H9 (cell line): Measurements from ENCODE around the gene RC3H1. TPM values are rescaled to one million over a fixed set of nuclear protein-coding genes. Genes with fewer than 3 reads are reported as not detected.

Experiments
- DNase-seq: peaks from one replicate; pipeline ENCODE4 v3.0.0-alpha.2; 2017
- H2AFZ ChIP-seq: one replicate; pipeline ENCODE4 v1.6.1; 2013; ENCODE audit warnings: mild to moderate bottlenecking, low read length, control low read depth, moderate library complexity
- H2AK5ac ChIP-seq: 2 replicates; pipeline ENCODE4 v1.6.1; 2013; ENCODE audit warnings: low read length, control low read depth, mixed read lengths; ENCODE audit not compliant: insufficient read length
- H2BK120ac ChIP-seq: one replicate; pipeline ENCODE4 v1.6.1; 2013; ENCODE audit warnings: low read depth, mild to moderate bottlenecking, low read length, control low read depth, inconsistent platforms; ENCODE audit not compliant: poor library complexity, severe bottlenecking
- H2BK12ac ChIP-seq: 2 replicates; pipeline ENCODE4 v1.6.1; 2013; ENCODE audit warnings: low read length, control low read depth, mixed read lengths, low read depth; ENCODE audit not compliant: insufficient read length
- H2BK15ac ChIP-seq: 2 replicates; pipeline ENCODE4 v1.6.1; 2013; ENCODE audit warnings: low read depth, low read length, control low read depth
- H2BK20ac ChIP-seq: one replicate; pipeline ENCODE4 v1.6.1; 2013; ENCODE audit warnings: low read depth, mild to moderate bottlenecking, low read length, control low read depth, inconsistent platforms; ENCODE audit not compliant: poor library complexity, severe bottlenecking
- H2BK5ac ChIP-seq: 2 replicates; pipeline ENCODE4 v1.6.1; 2013; ENCODE audit warnings: low read length, control low read depth, mixed read lengths; ENCODE audit not compliant: insufficient read length
- H3K14ac ChIP-seq: 2 replicates; pipeline ENCODE4 v1.6.1; 2013; ENCODE audit warnings: low read length, control low read depth; ENCODE audit not compliant: insufficient read depth
- H3K18ac ChIP-seq: 2 replicates; pipeline ENCODE4 v1.6.1; 2013; ENCODE audit warnings: low read depth, mild to moderate bottlenecking, mixed read lengths, low read length, control low read depth; ENCODE audit not compliant: insufficient read length
- H3K23ac ChIP-seq: 2 replicates; pipeline ENCODE4 v1.6.1; 2013; ENCODE audit warnings: low read length, control low read depth, mixed read lengths, low read depth; ENCODE audit not compliant: insufficient read length
- H3K23me2 ChIP-seq: 2 replicates; pipeline ENCODE4 v1.6.1; 2013; ENCODE audit warnings: low read depth, mild to moderate bottlenecking, mixed read lengths, low read length, control low read depth; ENCODE audit not compliant: insufficient read length, poor library complexity, severe bottlenecking
- H3K27ac ChIP-seq: 2 replicates; pipeline ENCODE4 v1.5.1; 2013; ENCODE audit warnings: low read length, control low read depth, mixed read lengths, low read depth; ENCODE audit not compliant: insufficient read length
- H3K27me3 ChIP-seq: 2 replicates; pipeline ENCODE4 v1.6.1; 2013; ENCODE audit warnings: low read length, control low read depth, inconsistent platforms; ENCODE audit not compliant: insufficient read depth
- H3K4ac ChIP-seq: 2 replicates; pipeline ENCODE4 v1.6.1; 2013; ENCODE audit warnings: low read depth, mild to moderate bottlenecking, control low read depth, inconsistent platforms, low read length, moderate library complexity
- H3K4me1 ChIP-seq: 2 replicates; pipeline ENCODE4 v1.6.1; 2013; ENCODE audit warnings: low read length, control low read depth, inconsistent platforms; ENCODE audit not compliant: insufficient read depth
- H3K4me2 ChIP-seq: 2 replicates; pipeline ENCODE4 v1.6.1; 2013; ENCODE audit warnings: low read length, control low read depth, mixed read lengths; ENCODE audit not compliant: insufficient read length, insufficient read depth
- H3K56ac ChIP-seq: 2 replicates; pipeline ENCODE4 v1.6.1; 2013; ENCODE audit warnings: low read depth, mild to moderate bottlenecking, mixed read lengths, low read length, control low read depth; ENCODE audit not compliant: insufficient read length
- H3K79me1 ChIP-seq: 2 replicates; pipeline ENCODE4 v1.6.1; 2013; ENCODE audit warnings: low read depth, mild to moderate bottlenecking, moderate library complexity, low read length, control low read depth, inconsistent platforms; ENCODE audit not compliant: insufficient read depth, poor library complexity, severe bottlenecking
- H3K79me2 ChIP-seq: 2 replicates; pipeline ENCODE4 v1.6.1; 2013; ENCODE audit warnings: low read length, control low read depth, inconsistent platforms; ENCODE audit not compliant: insufficient read depth
- H3K9ac ChIP-seq: 2 replicates; pipeline ENCODE4 v1.6.1; 2013; ENCODE audit warnings: low read length, control low read depth, mixed read lengths; ENCODE audit not compliant: insufficient read length; ENCODE audit errors: extremely low read depth
- H3K9me3 ChIP-seq: one replicate; pipeline ENCODE4 v1.6.1; 2013; ENCODE audit warnings: low read depth, low read length, inconsistent platforms; ENCODE audit not compliant: control insufficient read depth
- H3T11ph ChIP-seq: one replicate; pipeline ENCODE4 v1.6.1; 2013; ENCODE audit warnings: mild to moderate bottlenecking, low read length, control low read depth, inconsistent platforms
- H4K20me1 ChIP-seq: one replicate; pipeline ENCODE4 v1.6.1; 2013; ENCODE audit not compliant: control insufficient read depth, insufficient read length, insufficient read depth
- H4K5ac ChIP-seq: 2 replicates; pipeline ENCODE4 v1.6.1; 2013; ENCODE audit warnings: low read depth, mild to moderate bottlenecking, mixed read lengths, low read length, control low read depth; ENCODE audit not compliant: insufficient read length
- H4K8ac ChIP-seq: replicated peaks from 2 replicates; pipeline ENCODE4 v1.6.1; 2013; ENCODE audit warnings: low read length, control low read depth, mixed read lengths, low read depth; ENCODE audit not compliant: insufficient read length
- H4K91ac ChIP-seq: 2 replicates; pipeline ENCODE4 v1.6.1; 2013; ENCODE audit warnings: low read depth, mild to moderate bottlenecking, moderate library complexity, mixed read lengths, low read length, control low read depth; ENCODE audit not compliant: insufficient read length
- H3K27ac Mint-ChIP-seq, 3 experiments: 2 replicates in 2 of 3; 3 replicates in 1 of 3; pipeline ENCODE4 v1.8.0; 2020 to 2021; ENCODE audit warnings: mixed read lengths in 3 of 3, mild to moderate bottlenecking in 1 of 3, moderate library complexity in 1 of 3
- H3K27me3 Mint-ChIP-seq: 2 replicates; pipeline ENCODE4 v1.8.0; 2021; ENCODE audit warnings: low read depth, mild to moderate bottlenecking, moderate library complexity, mixed read lengths
- H3K36me3 Mint-ChIP-seq, 3 experiments: 2 replicates in 2 of 3; 3 replicates in 1 of 3; pipeline ENCODE4 v1.8.0; 2020 to 2021; ENCODE audit warnings: low read depth in 3 of 3, mixed read lengths in 3 of 3; ENCODE audit not compliant: insufficient read depth in 1 of 3
- H3K4me1 Mint-ChIP-seq, 2 experiments: 2 replicates each; pipeline ENCODE4 v1.8.0; 2020; ENCODE audit warnings: mixed read lengths in 2 of 2
- H3K4me3 Mint-ChIP-seq, 2 experiments: 2 replicates in 1 of 2; 3 replicates in 1 of 2; pipeline ENCODE4 v1.8.0; 2020 to 2021; ENCODE audit warnings: mild to moderate bottlenecking in 2 of 2, mixed read lengths in 2 of 2, moderate library complexity in 1 of 2
- H3K9me3 Mint-ChIP-seq, 2 experiments: 2 replicates in 1 of 2; 3 replicates in 1 of 2; pipeline ENCODE4 v1.8.0; 2020; ENCODE audit warnings: mild to moderate bottlenecking in 2 of 2, mixed read lengths in 2 of 2, moderate library complexity in 1 of 2
- CTCF ChIP-seq: fragments of 200-600 bp; sonication (generic); conservative IDR thresholded peaks from 3 replicates; pipeline ENCODE4 v1.8.0; 2021; ENCODE audit warnings: antibody characterized with exemption, mild to moderate bottlenecking
- WGBS: extraction: QIAGEN DNeasy Blood & Tissue Kit; methylation state at CpG from one replicate; pipeline ENCODE4 v1.1.7; 2013; ENCODE audit warnings: missing lambda C conversion rate, low lambda C conversion rate, mixed read lengths; ENCODE audit not compliant: insufficient read length; ENCODE audit errors: extremely low coverage; 5-methylcytosine and 5-hydroxymethylcytosine counted together
- total RNA-seq: library from RNA; stranded (reverse); gene quantifications from 2 replicates; pipeline ENCODE4 v1.2.1, GENCODE V29; 2021

Gene RC3H1
- total RNA-seq, 1 experiment from 2014 or later = 36.1 TPM

GRCh38 chr1:174052621-174053020 is 30.5 kb upstream of the RC3H1 start:
- H3K27me3 ChIP-seq = no peaks in the 10 kb centered on the region
- no peak overlapping the region for H3K27ac ChIP-seq
- Mint-ChIP-seq H3K4me3 (no peak overlapping the region), H3K36me3 (peaks cover 0 to 5% (median 3%) of the 10 kb centered on the region in 3 experiments; a peak in 3 of 7 replicates), H3K9me3 (peaks cover 4 to 9% of the 10 kb centered on the region in 2 experiments; a peak in 4 of 5 replicates), H3K27me3 (no peaks in the 10 kb centered on the region), H3K4me1 (no peaks in the 10 kb centered on the region; a peak in 1 of 4 replicates), H3K27ac (no peak overlapping the region)
- no peak overlapping the region for H2BK120ac ChIP-seq
- H4K91ac ChIP-seq = no peak overlapping the region
- no peak overlapping the region for H3K23ac ChIP-seq
- H3K79me1 ChIP-seq = no peaks in the 10 kb centered on the region
- no peaks in the 10 kb centered on the region for H4K20me1 ChIP-seq
- no peak overlapping the region for H2AFZ ChIP-seq
- H3K23me2 ChIP-seq = no peaks in the 10 kb centered on the region
- no peak overlapping the region for H2BK5ac ChIP-seq
- H3K14ac ChIP-seq = no peak overlapping the region
- H4K8ac ChIP-seq = no peak overlapping the region
- H3K4me2 ChIP-seq = no peak overlapping the region
- no peak overlapping the region for H3T11ph ChIP-seq
- no peaks in the 10 kb centered on the region for H3K4me1 ChIP-seq
- WGBS = no CpG with 5 or more reads among the region's 3 CpGs
- H4K5ac ChIP-seq = no peak overlapping the region
- H3K79me2 ChIP-seq = no peaks in the 10 kb centered on the region
- TF ChIP-seq CTCF = no peak
- H2BK20ac ChIP-seq = no peak overlapping the region
- no peak overlapping the region for H2AK5ac ChIP-seq
- no peak for DNase-seq
- no peak overlapping the region for H2BK12ac ChIP-seq
- no peak overlapping the region for H3K4ac ChIP-seq
- no peaks in the 10 kb centered on the region for H3K9me3 ChIP-seq
- H3K56ac ChIP-seq = no peak overlapping the region
- H2BK15ac ChIP-seq = no peak overlapping the region
- H3K9ac ChIP-seq = no peak overlapping the region
- no peak overlapping the region for H3K18ac ChIP-seq
